Measurements from ENCODE around the gene BMF.

DNA sequence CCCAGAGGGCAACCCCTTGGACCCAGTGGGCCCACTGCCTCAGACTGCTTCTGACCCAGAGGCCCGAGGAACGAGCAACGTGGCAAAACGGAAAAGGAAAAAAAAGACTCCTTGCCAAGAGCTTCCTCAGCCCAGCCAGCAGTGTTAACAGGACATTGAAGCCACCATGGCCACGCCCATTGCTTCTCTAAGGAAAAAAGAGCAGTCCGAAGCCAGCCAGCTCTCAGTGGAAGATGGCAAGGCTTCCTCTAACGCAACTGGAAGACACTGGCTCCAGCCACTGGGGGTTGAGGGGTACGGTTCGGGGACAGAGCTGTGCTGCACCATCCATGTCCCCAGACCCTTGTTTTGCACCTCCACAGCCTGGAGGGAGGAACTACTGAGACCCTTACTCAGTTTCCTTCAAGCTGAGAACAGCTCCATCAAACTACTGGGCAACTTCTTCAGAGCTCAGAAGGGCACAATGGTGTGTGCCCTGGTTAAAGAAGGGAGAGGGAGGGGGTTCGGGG is 10.7 kb downstream of the BMF start:
- TF ChIP-seq, protein P1, sequence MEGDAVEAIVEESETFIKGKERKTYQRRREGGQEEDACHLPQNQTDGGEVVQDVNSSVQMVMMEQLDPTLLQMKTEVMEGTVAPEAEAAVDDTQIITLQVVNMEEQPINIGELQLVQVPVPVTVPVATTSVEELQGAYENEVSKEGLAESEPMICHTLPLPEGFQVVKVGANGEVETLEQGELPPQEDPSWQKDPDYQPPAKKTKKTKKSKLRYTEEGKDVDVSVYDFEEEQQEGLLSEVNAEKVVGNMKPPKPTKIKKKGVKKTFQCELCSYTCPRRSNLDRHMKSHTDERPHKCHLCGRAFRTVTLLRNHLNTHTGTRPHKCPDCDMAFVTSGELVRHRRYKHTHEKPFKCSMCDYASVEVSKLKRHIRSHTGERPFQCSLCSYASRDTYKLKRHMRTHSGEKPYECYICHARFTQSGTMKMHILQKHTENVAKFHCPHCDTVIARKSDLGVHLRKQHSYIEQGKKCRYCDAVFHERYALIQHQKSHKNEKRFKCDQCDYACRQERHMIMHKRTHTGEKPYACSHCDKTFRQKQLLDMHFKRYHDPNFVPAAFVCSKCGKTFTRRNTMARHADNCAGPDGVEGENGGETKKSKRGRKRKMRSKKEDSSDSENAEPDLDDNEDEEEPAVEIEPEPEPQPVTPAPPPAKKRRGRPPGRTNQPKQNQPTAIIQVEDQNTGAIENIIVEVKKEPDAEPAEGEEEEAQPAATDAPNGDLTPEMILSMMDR (IDR thresholded peaks at IDR 0.05) = no peak
- no peak for TF ChIP-seq POLR2AphosphoS5 (IDR thresholded peaks at IDR 0.05)
